Osteocyte (in vitro differentiated cells): ENCODE results near the gene CASZ1. TPM values are rescaled to one million over a fixed set of nuclear protein-coding genes. Genes with fewer than 3 reads are reported as not detected.

Experiments
- DNase-seq: peaks from one replicate; pipeline ENCODE4 v3.0.0; 2021; ENCODE audit warnings: mixed read lengths; ENCODE audit not compliant: unreplicated experiment; ENCODE audit errors: extremely low spot score
- H3K27ac Mint-ChIP-seq: one replicate; pipeline ENCODE4 v1.8.0; 2021; ENCODE audit warnings: mild to moderate bottlenecking, mixed read lengths; ENCODE audit not compliant: unreplicated experiment
- H3K27me3 Mint-ChIP-seq: one replicate; pipeline ENCODE4 v1.8.0; 2021; ENCODE audit warnings: mixed read lengths; ENCODE audit not compliant: unreplicated experiment
- H3K36me3 Mint-ChIP-seq: one replicate; pipeline ENCODE4 v1.8.0; 2021; ENCODE audit warnings: mixed read lengths; ENCODE audit not compliant: unreplicated experiment
- H3K4me1 Mint-ChIP-seq: one replicate; pipeline ENCODE4 v1.8.0; 2021; ENCODE audit warnings: mixed read lengths; ENCODE audit not compliant: unreplicated experiment
- H3K4me3 Mint-ChIP-seq: one replicate; pipeline ENCODE4 v1.8.0; 2021; ENCODE audit warnings: mild to moderate bottlenecking, moderate library complexity, mixed read lengths; ENCODE audit not compliant: unreplicated experiment
- H3K9me3 Mint-ChIP-seq: one replicate; pipeline ENCODE4 v1.8.0; 2021; ENCODE audit warnings: mixed read lengths; ENCODE audit not compliant: unreplicated experiment
- CTCF ChIP-seq: fragments of 200-600 bp; sonication (generic); IDR thresholded peaks from 2 replicates; pipeline ENCODE4 v1.5.0; 2021; ENCODE audit warnings: antibody characterized with exemption, mild to moderate bottlenecking, moderate library complexity
- total RNA-seq: library from RNA; stranded (reverse); gene quantifications from 2 replicates; pipeline ENCODE4 v1.2.1, GENCODE V29; 2021

CASZ1 gene
- total RNA-seq, 1 donor from 2014 or later, result 1.2 TPM

- Mint-ChIP-seq H3K9me3 (no peaks in the 10 kb centered on the region), H3K27ac (peak overlapping the region; percentile 47)
Measured at GRCh38 chr1:10686404-10687040, 109.9 kb downstream of the CASZ1 start.

DNA sequence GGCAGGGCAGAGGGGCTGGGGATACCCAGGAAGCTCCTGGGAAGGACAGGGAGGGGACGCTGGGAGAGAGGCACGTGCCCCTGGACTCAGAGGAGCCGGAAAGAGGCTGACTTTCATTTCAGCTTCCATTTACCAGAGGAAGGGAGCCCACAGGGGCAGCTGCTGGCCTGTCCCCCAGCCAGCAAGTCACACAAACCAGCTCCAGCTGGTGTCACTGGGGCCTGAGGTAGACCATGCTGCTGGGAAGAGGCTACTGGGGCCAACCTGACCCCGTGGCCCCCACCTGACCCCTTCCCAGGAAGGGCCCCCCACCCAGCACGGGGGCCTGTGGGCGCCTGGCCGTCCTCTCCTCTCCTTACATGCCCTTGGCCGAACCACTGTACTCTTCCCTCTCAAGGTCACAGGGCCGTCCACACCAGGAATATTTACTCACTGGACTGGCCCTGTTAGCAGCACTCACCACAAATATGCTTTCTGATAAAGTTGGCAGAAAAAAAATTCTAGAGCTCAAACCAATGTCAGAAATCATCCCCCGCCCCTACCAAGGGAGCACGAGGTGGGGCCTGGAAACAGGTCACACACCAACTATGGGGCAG, 110.5 kb downstream of the CASZ1 start:
- no peaks in the 10 kb centered on the region for H3K27me3 Mint-ChIP-seq
- no peak overlapping the region for H3K4me3 Mint-ChIP-seq
- peaks cover 26% of the 10 kb centered on the region for H3K4me1 Mint-ChIP-seq
- no peaks in the 10 kb centered on the region for H3K36me3 Mint-ChIP-seq
- TF ChIP-seq CTCF, result no peak
- no peaks in the 10 kb centered on the region for H3K9me3 Mint-ChIP-seq
- no peak for DNase-seq
- peak overlapping the region; percentile 47 for H3K27ac Mint-ChIP-seq

More at GRCh38 chr1:10686404-10687040, 109.9 kb downstream of the CASZ1 start:
- Mint-ChIP-seq H3K27me3 (no peaks in the 10 kb centered on the region), H3K4me1 (peaks cover 26% of the 10 kb centered on the region), H3K4me3 (no peak overlapping the region), H3K36me3 (no peaks in the 10 kb centered on the region)
- DNase-seq, result no peak
- TF ChIP-seq CTCF, result no peak

GRCh38 chr1:10685196-10685807, 111.1 kb downstream of the CASZ1 start:
- DNase-seq, result no peak
- Mint-ChIP-seq H3K27ac (no peak overlapping the region), H3K36me3 (no peaks in the 10 kb centered on the region), H3K9me3 (no peaks in the 10 kb centered on the region), H3K27me3 (no peaks in the 10 kb centered on the region), H3K4me1 (peaks cover 26% of the 10 kb centered on the region), H3K4me3 (no peak overlapping the region)
- no peak for TF ChIP-seq CTCF

DNA sequence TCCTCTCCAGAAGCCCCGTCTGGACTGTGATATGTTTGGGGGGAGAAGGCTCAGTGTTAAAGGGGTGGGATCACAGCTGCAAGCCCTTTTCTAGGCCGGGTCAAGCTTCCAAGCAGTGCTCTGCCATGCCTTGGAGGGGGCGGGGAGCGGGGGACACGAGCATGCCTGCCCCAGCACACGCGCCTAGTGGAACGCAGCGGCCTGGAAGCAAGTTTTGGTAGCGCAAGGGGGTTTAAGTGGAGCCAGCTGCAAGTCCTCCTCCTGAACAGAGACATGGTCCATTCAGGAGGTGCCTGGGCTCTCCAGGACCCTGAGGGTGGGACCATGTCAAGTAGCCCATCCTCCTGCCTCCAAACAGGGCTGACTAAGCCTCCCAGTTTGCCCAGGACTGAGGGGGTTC, 112.2 kb downstream of the CASZ1 start:
- no peak for TF ChIP-seq CTCF
- DNase-seq, result no peak
- no peaks in the 10 kb centered on the region for H3K36me3 Mint-ChIP-seq
- H3K4me3 Mint-ChIP-seq, result no peak overlapping the region
- no peak overlapping the region for H3K27ac Mint-ChIP-seq
- no peaks in the 10 kb centered on the region for H3K9me3 Mint-ChIP-seq
- H3K4me1 Mint-ChIP-seq, result peaks cover 26% of the 10 kb centered on the region
- H3K27me3 Mint-ChIP-seq, result no peaks in the 10 kb centered on the region
